GM23338 (cell line): ENCODE measurements around the gene YTHDF1. TPM values are rescaled to one million over a fixed set of nuclear protein-coding genes. Genes with fewer than 3 reads are reported as not detected.

Experiments
- ATAC-seq: fragments of 200-7000 bp; cut with Tn5 transposase; 3 replicates; pipeline ENCODE4 v1.9.1; 2020
- DNase-seq: peaks from one replicate; pipeline ENCODE4 v3.0.0-alpha.2; 2015; ENCODE audit warnings: low spot score
- H2AFZ ChIP-seq: fragments of 200-600 bp; sonication (generic); 2 replicates; pipeline ENCODE4 v1.8.0; 2016; ENCODE audit warnings: antibody characterized with exemption, mild to moderate bottlenecking, moderate library complexity
- H3F3A ChIP-seq: fragments of 200-600 bp; sonication (generic); replicated peaks from 2 replicates; pipeline ENCODE4 v1.8.0; 2017; ENCODE audit warnings: antibody characterized with exemption, mixed run types, low read depth
- H3K27ac ChIP-seq: fragments of 200-600 bp; sonication (generic); 2 replicates; pipeline ENCODE4 v1.6.1; 2016; ENCODE audit warnings: low read depth
- H3K27me3 ChIP-seq: fragments of 200-600 bp; sonication (generic); 2 replicates; pipeline ENCODE4 v1.8.0; 2016; ENCODE audit warnings: mild to moderate bottlenecking, mixed run types, moderate library complexity; ENCODE audit not compliant: insufficient read depth
- H3K36me3 ChIP-seq: fragments of 200-600 bp; sonication (generic); 2 replicates; pipeline ENCODE4 v1.8.0; 2016; ENCODE audit warnings: mild to moderate bottlenecking; ENCODE audit not compliant: insufficient read depth
- H3K4me1 ChIP-seq: fragments of 200-600 bp; sonication (generic); 2 replicates; pipeline ENCODE4 v1.8.0; 2016; ENCODE audit warnings: mild to moderate bottlenecking, moderate library complexity; ENCODE audit not compliant: insufficient read depth
- H3K4me2 ChIP-seq: fragments of 200-600 bp; sonication (generic); 2 replicates; pipeline ENCODE4 v1.7.1; 2017; ENCODE audit warnings: mixed run types
- H3K4me3 ChIP-seq: fragments of 200-600 bp; sonication (generic); 2 replicates; pipeline ENCODE4 v1.6.1; 2016; ENCODE audit warnings: mixed run types
- H3K79me2 ChIP-seq: fragments of 200-600 bp; sonication (generic); replicated peaks from 2 replicates; pipeline ENCODE4 v1.8.0; 2017; ENCODE audit warnings: mild to moderate bottlenecking; ENCODE audit not compliant: insufficient read depth
- H3K9me2 ChIP-seq: fragments of 200-600 bp; sonication (generic); 2 replicates; pipeline ENCODE4 v1.8.0; 2017; ENCODE audit not compliant: insufficient read depth
- H4K20me1 ChIP-seq: fragments of 200-600 bp; sonication (generic); replicated peaks from 2 replicates; pipeline ENCODE4 v1.8.0; 2017; ENCODE audit warnings: mild to moderate bottlenecking; ENCODE audit not compliant: insufficient read depth
- H3K27ac Mint-ChIP-seq: 2 replicates; pipeline ENCODE4 v1.8.0; 2020; ENCODE audit warnings: inconsistent platforms, mild to moderate bottlenecking, moderate library complexity, mixed read lengths
- H3K27me3 Mint-ChIP-seq: 3 replicates; pipeline ENCODE4 v1.8.0; 2022; ENCODE audit warnings: low read depth, mild to moderate bottlenecking, moderate library complexity, mixed read lengths, inconsistent platforms; ENCODE audit not compliant: insufficient read depth, poor library complexity
- H3K36me3 Mint-ChIP-seq: 3 replicates; pipeline ENCODE4 v1.8.0; 2021; ENCODE audit warnings: low read depth, mild to moderate bottlenecking, inconsistent platforms, moderate library complexity, mixed read lengths
- H3K4me1 Mint-ChIP-seq: 3 replicates; pipeline ENCODE4 v1.8.0; 2020; ENCODE audit warnings: mild to moderate bottlenecking, inconsistent platforms, mixed read lengths
- H3K4me3 Mint-ChIP-seq: 3 replicates; pipeline ENCODE4 v1.8.0; 2021; ENCODE audit warnings: moderate library complexity, mild to moderate bottlenecking, inconsistent platforms, mixed read lengths
- H3K9me3 Mint-ChIP-seq: 3 replicates; pipeline ENCODE4 v1.8.0; 2020; ENCODE audit warnings: moderate library complexity, mild to moderate bottlenecking, inconsistent platforms, mixed read lengths
- CREB1 ChIP-seq: fragments of 250-450 bp; sonication (Bioruptor Pico); IDR thresholded peaks from 2 replicates; pipeline ENCODE4 v1.5.0; 2020; ENCODE audit warnings: low read depth, mild to moderate bottlenecking, moderate library complexity
- EZH2 ChIP-seq: fragments of 200-600 bp; sonication (generic); IDR thresholded peaks from one replicate; pipeline ENCODE4 v1.8.0; 2017; ENCODE audit warnings: antibody characterized with exemption, mild to moderate bottlenecking, low read depth; ENCODE audit not compliant: unreplicated experiment
- EZH2phosphoT487 ChIP-seq: fragments of 200-600 bp; sonication (generic); IDR thresholded peaks from one replicate; pipeline ENCODE4 v1.8.1; 2018; ENCODE audit warnings: antibody characterized with exemption; ENCODE audit not compliant: unreplicated experiment
- JUNB ChIP-seq: IDR thresholded peaks from one replicate; pipeline ENCODE4 v1.6.1; 2016; ENCODE audit warnings: antibody characterized with exemption; ENCODE audit not compliant: unreplicated experiment
- NANOG ChIP-seq: IDR thresholded peaks from 2 replicates; pipeline ENCODE4 v1.6.1; 2016; ENCODE audit warnings: antibody characterized with exemption, borderline replicate concordance
- POLR2AphosphoS5 ChIP-seq: IDR thresholded peaks from 2 replicates; pipeline ENCODE4 v1.6.1; 2016; ENCODE audit warnings: antibody characterized with exemption, low read depth
- STAT1 ChIP-seq: IDR thresholded peaks from one replicate; pipeline ENCODE4 v1.6.1; 2016; ENCODE audit warnings: antibody characterized with exemption; ENCODE audit not compliant: unreplicated experiment
- ZNF114 ChIP-seq: fragments of 250-450 bp; sonication (Bioruptor Pico); IDR thresholded peaks from 2 replicates; pipeline ENCODE4 v1.5.0; 2020; ENCODE audit warnings: mild to moderate bottlenecking, moderate library complexity
- ZNF331 ChIP-seq: fragments of 250-450 bp; sonication (Bioruptor Pico); IDR thresholded peaks from 2 replicates; pipeline ENCODE4 v1.5.0; 2020; ENCODE audit warnings: low read depth, mild to moderate bottlenecking, moderate library complexity
- polyA plus RNA-seq: library from polyadenylated mRNA; unstranded; fragments of >200 nt; fragmentation: Nextera tagmentation; extraction: Ambion mirVana; gene quantifications from 2 replicates; pipeline ENCODE4 v1.2.1, GENCODE V29; 2016
- total RNA-seq: library from RNA; depleted of rRNA; stranded (reverse); fragments of >200 nt; shearing (Covaris generic); gene quantifications from 2 replicates; pipeline ENCODE4 v1.2.3, GENCODE V29; 2014
- TF ChIP-seq, protein P1 (sequence below): IDR thresholded peaks from one replicate; pipeline ENCODE4 v1.6.1; 2018; ENCODE audit warnings: antibody characterized with exemption; ENCODE audit not compliant: unreplicated experiment
- TF ChIP-seq, protein P2 (sequence below), 2 experiments: fragments of 200-600 bp in 1 of 2; sonication (generic) in 1 of 2; conservative IDR thresholded peaks; 2 replicates each; pipeline versions ENCODE4 v1.5.1 to v1.6.1; 2016 to 2017; ENCODE audit warnings: antibody characterized with exemption in 2 of 2, low read depth in 2 of 2, mild to moderate bottlenecking in 2 of 2, moderate library complexity in 1 of 2
- TF ChIP-seq, protein P3 (sequence below): fragments of 250-450 bp; sonication (Bioruptor Pico); IDR thresholded peaks from 2 replicates; pipeline ENCODE4 v1.5.0; 2020; ENCODE audit warnings: mild to moderate bottlenecking, moderate library complexity
- TF ChIP-seq, protein P4 (sequence below): IDR thresholded peaks from 2 replicates; pipeline ENCODE4 v1.6.1; 2016; ENCODE audit warnings: antibody characterized with exemption

The YTHDF1 gene
- total and polyA plus RNA-seq, 2 experiments from 2014 or later = 30.9 to 64.3 TPM

DNA sequence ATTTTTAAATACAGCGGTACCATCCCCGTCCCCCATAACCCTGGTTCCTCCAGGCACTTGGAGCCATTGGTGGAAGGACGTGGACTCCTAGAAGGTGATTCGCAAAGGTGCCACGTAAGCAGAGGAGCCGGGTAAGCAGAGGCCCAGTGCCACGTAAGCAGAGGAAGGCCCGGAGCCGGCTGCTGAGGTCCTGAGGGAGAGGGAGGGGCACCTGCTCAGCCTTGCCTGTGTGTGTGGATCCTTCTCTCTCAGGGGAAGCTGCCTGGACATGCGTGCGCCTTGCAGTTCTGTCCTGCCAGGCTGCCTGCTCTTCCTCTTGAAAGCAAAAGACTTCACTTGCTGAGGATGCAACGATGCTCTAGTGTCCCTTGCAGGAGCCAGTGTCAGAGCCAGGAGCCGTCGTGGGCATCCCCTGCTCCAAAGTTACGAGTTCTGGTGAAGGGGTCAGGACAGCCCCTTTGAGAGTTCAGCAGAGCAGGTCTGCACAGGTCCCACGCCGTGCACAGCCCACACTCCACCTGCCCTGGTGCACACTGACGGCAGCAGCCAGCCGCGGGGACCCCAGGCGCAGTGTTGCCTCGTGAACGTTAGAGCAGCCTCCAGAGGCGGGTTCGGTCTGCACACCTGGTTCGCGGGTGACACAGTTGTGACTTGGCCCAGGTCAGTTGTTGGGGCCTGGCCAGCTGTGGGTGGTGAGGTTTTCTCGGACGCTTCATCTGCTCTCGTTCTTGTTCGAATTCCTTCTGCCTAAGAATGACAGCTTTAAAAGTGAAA, 40.2 kb upstream of the YTHDF1 start:
- Mint-ChIP-seq H3K4me3 (no peak overlapping the region; the same call in 2 of the 3 replicates), H3K27ac (no peak overlapping the region), H3K27me3 (peaks cover 50% of the 10 kb centered on the region), H3K4me1 (peaks cover 18% of the 10 kb centered on the region), H3K9me3 (no peaks in the 10 kb centered on the region), H3K36me3 (no peaks in the 10 kb centered on the region; the same call in 2 of the 3 replicates)
- H3K4me1 ChIP-seq = no peaks in the 10 kb centered on the region; the same call in 1 of the 2 replicates
- H2AFZ ChIP-seq = no peak overlapping the region
- ATAC-seq (no peak), DNase-seq (no peak)
- no peaks in the 10 kb centered on the region for H3K79me2 ChIP-seq
- H3K4me3 ChIP-seq = no peak overlapping the region
- H3K27me3 ChIP-seq = peaks cover 40% of the 10 kb centered on the region
- TF ChIP-seq ZNF114 (CRISPR knock-in tag) (no peak), ZNF331 (no peak), EZH2phosphoT487 (no peak), CREB1 (CRISPR knock-in tag) (no peak), STAT1 (no peak), NANOG (no peak), EZH2 (no peak), JUNB (no peak), POLR2AphosphoS5 (no peak)
- TF ChIP-seq, protein P1, sequence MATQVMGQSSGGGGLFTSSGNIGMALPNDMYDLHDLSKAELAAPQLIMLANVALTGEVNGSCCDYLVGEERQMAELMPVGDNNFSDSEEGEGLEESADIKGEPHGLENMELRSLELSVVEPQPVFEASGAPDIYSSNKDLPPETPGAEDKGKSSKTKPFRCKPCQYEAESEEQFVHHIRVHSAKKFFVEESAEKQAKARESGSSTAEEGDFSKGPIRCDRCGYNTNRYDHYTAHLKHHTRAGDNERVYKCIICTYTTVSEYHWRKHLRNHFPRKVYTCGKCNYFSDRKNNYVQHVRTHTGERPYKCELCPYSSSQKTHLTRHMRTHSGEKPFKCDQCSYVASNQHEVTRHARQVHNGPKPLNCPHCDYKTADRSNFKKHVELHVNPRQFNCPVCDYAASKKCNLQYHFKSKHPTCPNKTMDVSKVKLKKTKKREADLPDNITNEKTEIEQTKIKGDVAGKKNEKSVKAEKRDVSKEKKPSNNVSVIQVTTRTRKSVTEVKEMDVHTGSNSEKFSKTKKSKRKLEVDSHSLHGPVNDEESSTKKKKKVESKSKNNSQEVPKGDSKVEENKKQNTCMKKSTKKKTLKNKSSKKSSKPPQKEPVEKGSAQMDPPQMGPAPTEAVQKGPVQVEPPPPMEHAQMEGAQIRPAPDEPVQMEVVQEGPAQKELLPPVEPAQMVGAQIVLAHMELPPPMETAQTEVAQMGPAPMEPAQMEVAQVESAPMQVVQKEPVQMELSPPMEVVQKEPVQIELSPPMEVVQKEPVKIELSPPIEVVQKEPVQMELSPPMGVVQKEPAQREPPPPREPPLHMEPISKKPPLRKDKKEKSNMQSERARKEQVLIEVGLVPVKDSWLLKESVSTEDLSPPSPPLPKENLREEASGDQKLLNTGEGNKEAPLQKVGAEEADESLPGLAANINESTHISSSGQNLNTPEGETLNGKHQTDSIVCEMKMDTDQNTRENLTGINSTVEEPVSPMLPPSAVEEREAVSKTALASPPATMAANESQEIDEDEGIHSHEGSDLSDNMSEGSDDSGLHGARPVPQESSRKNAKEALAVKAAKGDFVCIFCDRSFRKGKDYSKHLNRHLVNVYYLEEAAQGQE = no peak
- TF ChIP-seq, protein P2, sequence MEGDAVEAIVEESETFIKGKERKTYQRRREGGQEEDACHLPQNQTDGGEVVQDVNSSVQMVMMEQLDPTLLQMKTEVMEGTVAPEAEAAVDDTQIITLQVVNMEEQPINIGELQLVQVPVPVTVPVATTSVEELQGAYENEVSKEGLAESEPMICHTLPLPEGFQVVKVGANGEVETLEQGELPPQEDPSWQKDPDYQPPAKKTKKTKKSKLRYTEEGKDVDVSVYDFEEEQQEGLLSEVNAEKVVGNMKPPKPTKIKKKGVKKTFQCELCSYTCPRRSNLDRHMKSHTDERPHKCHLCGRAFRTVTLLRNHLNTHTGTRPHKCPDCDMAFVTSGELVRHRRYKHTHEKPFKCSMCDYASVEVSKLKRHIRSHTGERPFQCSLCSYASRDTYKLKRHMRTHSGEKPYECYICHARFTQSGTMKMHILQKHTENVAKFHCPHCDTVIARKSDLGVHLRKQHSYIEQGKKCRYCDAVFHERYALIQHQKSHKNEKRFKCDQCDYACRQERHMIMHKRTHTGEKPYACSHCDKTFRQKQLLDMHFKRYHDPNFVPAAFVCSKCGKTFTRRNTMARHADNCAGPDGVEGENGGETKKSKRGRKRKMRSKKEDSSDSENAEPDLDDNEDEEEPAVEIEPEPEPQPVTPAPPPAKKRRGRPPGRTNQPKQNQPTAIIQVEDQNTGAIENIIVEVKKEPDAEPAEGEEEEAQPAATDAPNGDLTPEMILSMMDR (conservative IDR thresholded peaks at IDR 0.05; ENCODE audit: low read depth in 2 of 2) = no peak
- TF ChIP-seq, protein P3, sequence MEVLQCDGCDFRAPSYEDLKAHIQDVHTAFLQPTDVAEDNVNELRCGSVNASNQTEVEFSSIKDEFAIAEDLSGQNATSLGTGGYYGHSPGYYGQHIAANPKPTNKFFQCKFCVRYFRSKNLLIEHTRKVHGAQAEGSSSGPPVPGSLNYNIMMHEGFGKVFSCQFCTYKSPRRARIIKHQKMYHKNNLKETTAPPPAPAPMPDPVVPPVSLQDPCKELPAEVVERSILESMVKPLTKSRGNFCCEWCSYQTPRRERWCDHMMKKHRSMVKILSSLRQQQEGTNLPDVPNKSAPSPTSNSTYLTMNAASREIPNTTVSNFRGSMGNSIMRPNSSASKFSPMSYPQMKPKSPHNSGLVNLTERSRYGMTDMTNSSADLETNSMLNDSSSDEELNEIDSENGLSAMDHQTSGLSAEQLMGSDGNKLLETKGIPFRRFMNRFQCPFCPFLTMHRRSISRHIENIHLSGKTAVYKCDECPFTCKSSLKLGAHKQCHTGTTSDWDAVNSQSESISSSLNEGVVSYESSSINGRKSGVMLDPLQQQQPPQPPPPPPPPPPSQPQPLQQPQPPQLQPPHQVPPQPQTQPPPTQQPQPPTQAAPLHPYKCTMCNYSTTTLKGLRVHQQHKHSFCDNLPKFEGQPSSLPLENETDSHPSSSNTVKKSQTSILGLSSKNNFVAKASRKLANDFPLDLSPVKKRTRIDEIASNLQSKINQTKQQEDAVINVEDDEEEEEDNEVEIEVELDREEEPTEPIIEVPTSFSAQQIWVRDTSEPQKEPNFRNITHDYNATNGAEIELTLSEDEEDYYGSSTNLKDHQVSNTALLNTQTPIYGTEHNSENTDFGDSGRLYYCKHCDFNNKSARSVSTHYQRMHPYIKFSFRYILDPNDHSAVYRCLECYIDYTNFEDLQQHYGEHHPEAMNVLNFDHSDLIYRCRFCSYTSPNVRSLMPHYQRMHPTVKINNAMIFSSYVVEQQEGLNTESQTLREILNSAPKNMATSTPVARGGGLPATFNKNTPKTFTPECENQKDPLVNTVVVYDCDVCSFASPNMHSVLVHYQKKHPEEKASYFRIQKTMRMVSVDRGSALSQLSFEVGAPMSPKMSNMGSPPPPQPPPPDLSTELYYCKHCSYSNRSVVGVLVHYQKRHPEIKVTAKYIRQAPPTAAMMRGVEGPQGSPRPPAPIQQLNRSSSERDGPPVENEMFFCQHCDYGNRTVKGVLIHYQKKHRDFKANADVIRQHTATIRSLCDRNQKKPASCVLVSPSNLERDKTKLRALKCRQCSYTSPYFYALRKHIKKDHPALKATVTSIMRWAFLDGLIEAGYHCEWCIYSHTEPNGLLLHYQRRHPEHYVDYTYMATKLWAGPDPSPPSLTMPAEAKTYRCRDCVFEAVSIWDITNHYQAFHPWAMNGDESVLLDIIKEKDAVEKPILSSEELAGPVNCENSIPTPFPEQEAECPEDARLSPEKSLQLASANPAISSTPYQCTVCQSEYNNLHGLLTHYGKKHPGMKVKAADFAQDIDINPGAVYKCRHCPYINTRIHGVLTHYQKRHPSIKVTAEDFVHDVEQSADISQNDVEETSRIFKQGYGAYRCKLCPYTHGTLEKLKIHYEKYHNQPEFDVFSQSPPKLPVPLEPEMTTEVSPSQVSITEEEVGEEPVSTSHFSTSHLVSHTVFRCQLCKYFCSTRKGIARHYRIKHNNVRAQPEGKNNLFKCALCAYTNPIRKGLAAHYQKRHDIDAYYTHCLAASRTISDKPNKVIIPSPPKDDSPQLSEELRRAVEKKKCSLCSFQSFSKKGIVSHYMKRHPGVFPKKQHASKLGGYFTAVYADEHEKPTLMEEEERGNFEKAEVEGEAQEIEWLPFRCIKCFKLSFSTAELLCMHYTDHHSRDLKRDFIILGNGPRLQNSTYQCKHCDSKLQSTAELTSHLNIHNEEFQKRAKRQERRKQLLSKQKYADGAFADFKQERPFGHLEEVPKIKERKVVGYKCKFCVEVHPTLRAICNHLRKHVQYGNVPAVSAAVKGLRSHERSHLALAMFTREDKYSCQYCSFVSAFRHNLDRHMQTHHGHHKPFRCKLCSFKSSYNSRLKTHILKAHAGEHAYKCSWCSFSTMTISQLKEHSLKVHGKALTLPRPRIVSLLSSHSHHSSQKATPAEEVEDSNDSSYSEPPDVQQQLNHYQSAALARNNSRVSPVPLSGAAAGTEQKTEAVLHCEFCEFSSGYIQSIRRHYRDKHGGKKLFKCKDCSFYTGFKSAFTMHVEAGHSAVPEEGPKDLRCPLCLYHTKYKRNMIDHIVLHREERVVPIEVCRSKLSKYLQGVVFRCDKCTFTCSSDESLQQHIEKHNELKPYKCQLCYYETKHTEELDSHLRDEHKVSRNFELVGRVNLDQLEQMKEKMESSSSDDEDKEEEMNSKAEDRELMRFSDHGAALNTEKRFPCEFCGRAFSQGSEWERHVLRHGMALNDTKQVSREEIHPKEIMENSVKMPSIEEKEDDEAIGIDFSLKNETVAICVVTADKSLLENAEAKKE (CRISPR knock-in tag) = no peak
- TF ChIP-seq, protein P4, sequence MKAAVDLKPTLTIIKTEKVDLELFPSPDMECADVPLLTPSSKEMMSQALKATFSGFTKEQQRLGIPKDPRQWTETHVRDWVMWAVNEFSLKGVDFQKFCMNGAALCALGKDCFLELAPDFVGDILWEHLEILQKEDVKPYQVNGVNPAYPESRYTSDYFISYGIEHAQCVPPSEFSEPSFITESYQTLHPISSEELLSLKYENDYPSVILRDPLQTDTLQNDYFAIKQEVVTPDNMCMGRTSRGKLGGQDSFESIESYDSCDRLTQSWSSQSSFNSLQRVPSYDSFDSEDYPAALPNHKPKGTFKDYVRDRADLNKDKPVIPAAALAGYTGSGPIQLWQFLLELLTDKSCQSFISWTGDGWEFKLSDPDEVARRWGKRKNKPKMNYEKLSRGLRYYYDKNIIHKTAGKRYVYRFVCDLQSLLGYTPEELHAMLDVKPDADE = no peak
- H3K36me3 ChIP-seq = no peaks in the 10 kb centered on the region
- H3K9me2 ChIP-seq = no peaks in the 10 kb centered on the region
- H3K27ac ChIP-seq = no peak overlapping the region
- no peaks in the 10 kb centered on the region for H4K20me1 ChIP-seq
- H3K4me2 ChIP-seq = no peak overlapping the region
- H3F3A ChIP-seq = no peaks in the 10 kb centered on the region
